Endothelial cell of umbilical vein (primary cell): Measurements from ENCODE around the gene AQP12B. TPM values are rescaled to one million over a fixed set of nuclear protein-coding genes. Genes with fewer than 3 reads are reported as not detected.

Experiments
- BruUV-seq: library from RNA; stranded (reverse); fragments of 400-500 nt; replicated peaks from 2 replicates; lab custom pipeline; 2021; lab: Mats Ljungman, UMichigan
- CTCF ChIA-PET: fragments of 300-600, 350-600 bp; sonication (Branson Sonifier 250); formaldehyde crosslinking; loops from one replicate; lab custom pipeline; 2021; ENCODE audit warnings: antibody characterized with exemption, inconsistent platforms; lab: Charles Lee
- POLR2A ChIA-PET: fragments of 300-600, 350-600 bp; sonication (Branson Sonifier 250); formaldehyde crosslinking; loops from one replicate; lab custom pipeline; 2021; ENCODE audit warnings: antibody characterized with exemption, inconsistent platforms; lab: Charles Lee
- DNase-seq: peaks from one replicate; pipeline ENCODE4 v3.0.0-alpha.2; 2011; ENCODE audit warnings: low read depth, low spot score
- FAIRE-seq: peaks from 2 replicates; lab custom pipeline; 2011; peaks lifted over from hg19 to GRCh38; lab: Jason Lieb, UNC
- H2AFZ ChIP-seq: 2 replicates; pipeline ENCODE4 v1.6.0; 2012; ENCODE audit warnings: low read depth, low read length, control low read depth, inconsistent platforms
- H3K27ac ChIP-seq: 2 replicates; pipeline ENCODE4 v1.5.1; 2011; ENCODE audit warnings: low read depth, mild to moderate bottlenecking, control low read depth, low read length, moderate library complexity; ENCODE audit not compliant: insufficient read depth
- H3K27me3 ChIP-seq, 2 experiments: 2 replicates each; pipeline versions ENCODE4 v1.6.0 to v1.6.1; 2011; ENCODE audit warnings: low read length in 2 of 2, mixed read lengths in 1 of 2; ENCODE audit not compliant: control insufficient read depth in 2 of 2, insufficient read depth in 2 of 2
- H3K36me3 ChIP-seq, 2 experiments: 2 replicates in 1 of 2; 3 replicates in 1 of 2; pipeline ENCODE4 v1.5.1; 2011; ENCODE audit warnings: low read length in 2 of 2, mild to moderate bottlenecking in 1 of 2, moderate library complexity in 1 of 2; ENCODE audit not compliant: control insufficient read depth in 2 of 2, insufficient read depth in 2 of 2; ENCODE audit errors: extremely low read depth in 1 of 2
- H3K4me1 ChIP-seq: 3 replicates; pipeline ENCODE4 v1.5.1; 2011; ENCODE audit warnings: mild to moderate bottlenecking, low read length; ENCODE audit not compliant: control insufficient read depth, insufficient read depth; ENCODE audit errors: extremely low read depth
- H3K4me2 ChIP-seq: 2 replicates; pipeline ENCODE4 v1.6.1; 2011; ENCODE audit warnings: low read length, control low read depth, mixed read lengths; ENCODE audit not compliant: insufficient read depth
- H3K4me3 ChIP-seq, 3 experiments: fragments of 200-600 bp in 1 of 3; sonication (generic), shearing (Covaris generic) in 1 of 3; replicated peaks in 1 of 3; 2 replicates each; pipeline ENCODE4 v1.5.1; 2011 to 2016; ENCODE audit warnings: control low read depth in 3 of 3, low read length in 3 of 3, mild to moderate bottlenecking in 2 of 3, inconsistent platforms in 1 of 3, low read depth in 1 of 3, moderate library complexity in 1 of 3; ENCODE audit not compliant: insufficient read depth in 1 of 3
- H3K79me2 ChIP-seq: 2 replicates; pipeline ENCODE4 v1.6.0; 2012; ENCODE audit warnings: low read length, inconsistent platforms; ENCODE audit not compliant: control insufficient read depth, insufficient read depth
- H3K9ac ChIP-seq: replicated peaks from 2 replicates; pipeline ENCODE3; 2011; ENCODE audit warnings: low read length, control low read depth; ENCODE audit not compliant: insufficient read depth; ENCODE audit errors: extremely low read depth
- H3K9me1 ChIP-seq: replicated peaks from 3 replicates; pipeline ENCODE4 v1.6.0; 2011; ENCODE audit warnings: mild to moderate bottlenecking, low read length; ENCODE audit not compliant: control insufficient read depth, insufficient read depth; ENCODE audit errors: extremely low read depth
- H3K9me3 ChIP-seq: replicated peaks from 2 replicates; pipeline ENCODE4 v1.5.1; 2012; ENCODE audit warnings: low read length, inconsistent platforms; ENCODE audit not compliant: control insufficient read depth, insufficient read depth
- H4K20me1 ChIP-seq: replicated peaks from 2 replicates; pipeline ENCODE3; 2011; ENCODE audit warnings: mild to moderate bottlenecking, low read length; ENCODE audit not compliant: control insufficient read depth, insufficient read depth; ENCODE audit errors: extremely low read depth
- EZH2 ChIP-seq: IDR thresholded peaks from 2 replicates; pipeline ENCODE4 v1.6.1; 2012; ENCODE audit warnings: borderline replicate concordance, low read depth, mild to moderate bottlenecking, moderate library complexity, low read length, inconsistent platforms; ENCODE audit not compliant: severe bottlenecking
- FOS ChIP-seq: IDR thresholded peaks from 2 replicates; pipeline ENCODE4 v1.6.1; 2011; ENCODE audit warnings: mild to moderate bottlenecking, low read length, moderate library complexity, borderline replicate concordance; ENCODE audit not compliant: insufficient read depth
- GATA2 ChIP-seq: IDR thresholded peaks from 2 replicates; pipeline ENCODE4 v1.7.0; 2011; ENCODE audit warnings: low read depth, mild to moderate bottlenecking, moderate library complexity, mixed read lengths, low read length; ENCODE audit not compliant: insufficient read length, insufficient read depth
- MYC ChIP-seq: IDR thresholded peaks from one replicate; pipeline ENCODE4 v1.6.1; 2011; ENCODE audit warnings: mild to moderate bottlenecking, low read depth, low read length
- POLR2A ChIP-seq: IDR thresholded peaks from 2 replicates; pipeline ENCODE4 v1.6.1; 2012; ENCODE audit warnings: low read depth, mild to moderate bottlenecking, control low read depth, low read length
- POLR2AphosphoS5 ChIP-seq: IDR thresholded peaks from 2 replicates; pipeline ENCODE4 v1.6.1; 2012; ENCODE audit warnings: low read depth, mild to moderate bottlenecking, control low read depth, low read length, moderate library complexity; ENCODE audit not compliant: insufficient read depth
- dilution Hi-C: fragments of 300-500 bp; cut with MboI; formaldehyde crosslinking; loops from one replicate; pipeline ENCODE4 v1.15.0; 2019; ENCODE audit warnings: low sequenced_read_pairs; ENCODE audit not compliant: extremely low pct_ligation_motif_present
- intact Hi-C: fragments of 100-400 bp; cut with micrococcal nuclease; formaldehyde crosslinking; loops from one replicate; pipeline ENCODE4 v1.10.0; 2022
- polyA plus RNA-seq, 4 experiments: library from polyadenylated mRNA; depleted of rRNA in 3 of 4; stranded (reverse) in 3 of 4; unstranded in 1 of 4; fragments of >200 nt; gene quantifications; 2 replicates each; pipeline versions ENCODE4 v1.2.1 to v1.2.3, GENCODE V29; 2011 to 2012; ENCODE audit warnings: missing spikeins in 1 of 4
- total RNA-seq: library from RNA; stranded (reverse); gene quantifications from 2 replicates; pipeline ENCODE4 v1.2.3, GENCODE V29; 2021

Gene AQP12B
- total and polyA plus RNA-seq, 2 donors (not counting 3 experiments of a cell fraction or from before 2014, with no cell fraction given), result not detected

GRCh38 chr2:240670402-240670801 is 12.3 kb downstream of the AQP12B start:
- intact Hi-C loops (no loop called here), dilution Hi-C loops (no loop called here)
- H3K36me3 ChIP-seq, result no peaks in the 10 kb centered on the region
- no TSS peak for BruUV-seq
- FAIRE-seq (no peak), DNase-seq (no peak)
- H3K27ac ChIP-seq, result no peak overlapping the region
- H3K9me3 ChIP-seq, result no peaks in the 10 kb centered on the region
- no peak overlapping the region for H3K4me3 ChIP-seq
- H3K27me3 ChIP-seq, result peaks cover 5 to 10% of the 10 kb centered on the region in 2 experiments
- H3K4me2 ChIP-seq, result no peak overlapping the region
- ChIA-PET POLR2A (no interaction called here), CTCF (no interaction called here)
- H3K9ac ChIP-seq, result no peak overlapping the region
- no peak overlapping the region for H2AFZ ChIP-seq
- H3K79me2 ChIP-seq, result no peaks in the 10 kb centered on the region
- H3K4me1 ChIP-seq, result no peaks in the 10 kb centered on the region
- H3K9me1 ChIP-seq, result no peaks in the 10 kb centered on the region
- TF ChIP-seq MYC, result no peak
- no peak for TF ChIP-seq POLR2AphosphoS5
- no peak for TF ChIP-seq POLR2A
- TF ChIP-seq FOS, result no peak
- TF ChIP-seq EZH2, result no peak
- H4K20me1 ChIP-seq, result no peaks in the 10 kb centered on the region

GRCh38 chr2:240664622-240665021 is 18.1 kb downstream of the AQP12B start:
- POLR2A ChIA-PET, result no interaction called here
- Histone ChIP-seq H3K79me2 (no peaks in the 10 kb centered on the region), H3K9me1 (no peaks in the 10 kb centered on the region), H3K27me3 (peaks cover 3 to 5% of the 10 kb centered on the region in 2 experiments), H3K4me3 (no peak overlapping the region), H3K27ac (no peak overlapping the region), H3K36me3 (no peaks in the 10 kb centered on the region), H3K9me3 (no peaks in the 10 kb centered on the region), H3K4me2 (no peak overlapping the region), H2AFZ (no peak overlapping the region), H3K4me1 (no peaks in the 10 kb centered on the region), H4K20me1 (no peaks in the 10 kb centered on the region), H3K9ac (no peak overlapping the region)
- BruUV-seq, result no TSS peak
- FAIRE-seq (no peak), DNase-seq (no peak)
- dilution Hi-C loops, result no loop called here
- CTCF ChIA-PET, result interaction anchor here (1.3 kb wide), 1 partner anchor 150 kb away, joined by 4 read pairs; no protein-coding TSS in a partner anchor
- TF ChIP-seq GATA2, result no peak
- intact Hi-C loops, result no loop called here
